Activated naive CD4-positive, alpha-beta T cell treated with anti-CD3 and anti-CD28 coated beads, Interleukin-2, amount 50 U/mL, for 72 hours (primary cell): Measurements from ENCODE around the gene COPE. TPM values are rescaled to one million over a fixed set of nuclear protein-coding genes. Genes with fewer than 3 reads are reported as not detected.

Experiments
- ATAC-seq, 2 donors: fragments of 150-1000 bp; cut with Tn5 transposase; 2 replicates each; pipeline ENCODE4 v1.10.0; 2021; ENCODE audit warnings: mild to moderate bottlenecking in 2 of 2, moderate library complexity in 2 of 2
- DNase-seq, 2 donors: peaks; one replicate each; pipeline ENCODE4 v3.0.0; 2021 to 2022; ENCODE audit warnings: low spot score in 2 of 2
- H3K27ac Mint-ChIP-seq, 2 donors: one replicate each; pipeline ENCODE4 v1.8.0; 2022; ENCODE audit warnings: mild to moderate bottlenecking in 2 of 2, mixed read lengths in 2 of 2
- H3K36me3 Mint-ChIP-seq, 2 donors: one replicate each; pipeline ENCODE4 v1.8.0; 2022; ENCODE audit warnings: mixed read lengths in 2 of 2
- H3K9me3 Mint-ChIP-seq, 2 donors: one replicate each; pipeline ENCODE4 v1.8.0; 2022; ENCODE audit warnings: mixed read lengths in 2 of 2
- total RNA-seq, 2 donors: library from RNA; stranded (reverse); gene quantifications; one replicate each; pipeline ENCODE4 v1.2.3, GENCODE V29; 2022

COPE gene
- total RNA-seq, 2 donors from 2014 or later, result 147 to 190 TPM

DNA sequence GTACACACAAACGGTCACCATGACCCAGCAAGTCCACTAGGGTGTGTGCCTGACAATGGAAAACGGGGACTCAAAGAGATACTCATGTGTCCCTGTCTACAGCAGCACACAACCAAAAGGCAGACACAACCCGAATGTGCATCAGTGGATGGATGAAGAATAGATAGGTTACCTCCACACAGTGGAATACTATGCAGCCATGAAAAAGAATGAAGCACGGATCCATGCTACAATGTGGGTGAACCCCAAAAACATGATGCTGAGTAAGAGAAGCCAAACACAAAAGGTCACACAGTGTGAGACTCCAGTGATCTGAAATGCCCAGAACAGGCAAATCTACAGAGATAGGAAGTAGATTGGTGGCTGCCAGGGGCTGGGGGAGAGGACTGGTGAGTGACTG lies 32.2 kb downstream of the COPE start:
- Mint-ChIP-seq H3K27ac (peak overlapping the region in 1 of 2 donors; percentile 23), H3K36me3 (no peaks in the 10 kb centered on the region), H3K9me3 (no peaks in the 10 kb centered on the region)
- DNase-seq (no peak), ATAC-seq (no peak)

DNA sequence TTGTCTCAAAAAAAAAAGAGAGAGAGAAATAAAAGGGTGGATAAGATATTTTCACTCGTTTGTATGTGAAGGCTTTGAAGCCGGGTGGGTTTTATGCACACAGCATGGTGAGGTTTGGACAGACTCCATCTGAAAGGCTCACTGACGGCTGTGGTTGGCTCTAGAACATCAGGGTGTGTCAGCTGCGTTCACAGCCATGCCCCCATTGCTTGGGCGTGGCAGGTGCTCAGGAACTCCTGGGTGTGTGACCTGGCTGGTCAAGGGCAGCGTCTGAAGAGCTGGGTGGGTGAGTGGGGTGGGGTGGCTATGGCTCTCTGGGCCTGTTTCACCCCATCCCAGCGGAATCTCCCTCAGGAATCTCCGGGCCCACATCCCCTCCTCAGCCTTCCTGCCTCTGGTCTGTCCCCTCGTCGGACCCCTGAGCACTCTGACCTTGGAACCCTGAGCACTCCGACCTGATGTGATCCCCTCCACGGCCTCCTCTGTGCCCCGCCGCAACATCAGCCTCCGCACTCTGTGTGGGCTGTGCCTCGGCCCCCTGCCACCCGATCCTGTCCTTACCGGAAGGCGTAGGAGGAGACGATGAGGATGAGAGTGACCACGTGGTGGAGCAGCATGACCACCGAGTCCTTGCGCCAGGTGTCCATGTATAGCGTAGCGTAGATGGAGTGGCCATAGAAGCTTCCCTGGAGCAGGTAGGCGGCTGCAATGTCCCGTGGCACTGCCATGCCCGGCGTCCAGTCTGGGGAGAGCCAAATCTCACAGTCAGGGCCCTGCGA lies 35.5 kb downstream of the COPE start:
- no peaks in the 10 kb centered on the region for H3K9me3 Mint-ChIP-seq
- H3K36me3 Mint-ChIP-seq, result no peaks in the 10 kb centered on the region
- ATAC-seq (no peak), DNase-seq (no peak)
- no peak overlapping the region for H3K27ac Mint-ChIP-seq

GRCh38 chr19:18881491-18881890 lies 37.7 kb downstream of the COPE start:
- no peaks in the 10 kb centered on the region for H3K9me3 Mint-ChIP-seq
- ATAC-seq (no peak), DNase-seq (no peak)
- H3K27ac Mint-ChIP-seq, result no peak overlapping the region
- no peaks in the 10 kb centered on the region for H3K36me3 Mint-ChIP-seq

GRCh38 chr19:18879579-18880373 lies 39.4 kb downstream of the COPE start:
- Mint-ChIP-seq H3K9me3 (no peaks in the 10 kb centered on the region), H3K36me3 (no peaks in the 10 kb centered on the region), H3K27ac (no peak overlapping the region)
- ATAC-seq (peak; percentile 49 to 61), DNase-seq (no peak)

- H3K9me3 Mint-ChIP-seq, result no peaks in the 10 kb centered on the region
- DNase-seq (no peak), ATAC-seq (peak in 1 of 2 donors; percentile 20)
- H3K27ac Mint-ChIP-seq, result no peak overlapping the region
- H3K36me3 Mint-ChIP-seq, result no peaks in the 10 kb centered on the region
Measured at GRCh38 chr19:18878858-18879578, 40.2 kb downstream of the COPE start.

DNA sequence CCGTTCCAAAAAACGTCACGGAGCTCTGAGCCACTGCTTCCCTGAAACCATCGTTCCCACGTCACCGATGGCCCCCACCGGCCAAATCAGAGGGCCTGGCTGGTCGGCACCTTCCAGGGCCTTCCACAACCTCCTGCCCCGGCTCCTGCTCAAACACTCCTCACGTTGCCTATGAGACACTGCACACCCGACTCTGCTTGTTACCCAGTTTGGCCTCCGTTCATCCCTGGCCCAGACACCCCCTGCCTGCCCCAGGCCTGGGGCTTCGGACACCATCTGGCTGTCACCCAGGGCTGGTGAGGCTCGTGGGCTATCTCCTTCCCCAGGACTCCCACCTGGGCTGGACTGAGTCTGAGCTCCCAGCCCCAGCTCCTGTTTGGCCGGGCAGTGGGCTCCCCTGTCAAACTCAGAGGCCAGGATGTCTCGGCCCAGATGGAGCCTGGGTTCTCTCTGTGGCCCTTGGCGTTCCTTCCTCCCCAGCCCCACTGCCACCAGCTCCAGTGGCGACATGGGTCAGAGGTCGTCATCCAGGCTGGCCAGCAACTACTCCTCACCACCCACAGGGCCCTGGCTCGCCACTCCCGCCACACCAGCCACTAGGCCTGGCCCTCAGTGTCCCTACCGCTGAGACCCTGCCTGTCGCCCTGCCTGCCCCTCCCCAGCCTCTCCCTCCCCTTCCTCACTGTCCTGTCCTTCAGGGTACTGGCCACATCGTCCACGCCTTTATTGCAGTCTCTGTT lies 41.0 kb downstream of the COPE start:
- Mint-ChIP-seq H3K36me3 (no peaks in the 10 kb centered on the region), H3K27ac (no peak overlapping the region), H3K9me3 (no peaks in the 10 kb centered on the region)
- DNase-seq, result no peak
- ATAC-seq, result no peak

DNA sequence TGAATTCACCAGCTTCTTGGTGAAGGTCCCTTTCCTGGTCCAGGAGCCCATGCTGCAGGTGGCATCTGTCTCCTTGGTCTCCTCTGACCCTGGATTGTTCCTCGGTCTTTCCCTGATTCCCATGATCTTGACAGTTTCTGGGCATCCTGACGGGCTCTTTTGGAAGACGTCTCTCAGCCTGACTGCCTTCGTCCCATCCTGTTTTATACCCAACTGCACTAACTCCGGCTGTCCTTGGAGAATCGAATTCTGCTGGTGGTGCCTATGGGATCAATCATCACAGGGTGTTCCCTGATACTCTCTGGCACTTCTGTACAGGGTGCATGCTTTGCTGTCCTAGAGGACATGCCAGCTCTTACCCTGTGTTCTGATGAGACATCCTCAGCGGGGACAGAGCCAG lies 42.3 kb downstream of the COPE start:
- DNase-seq, result no peak
- H3K36me3 Mint-ChIP-seq, result no peaks in the 10 kb centered on the region
- H3K9me3 Mint-ChIP-seq, result no peaks in the 10 kb centered on the region
- ATAC-seq, result no peak
- no peak overlapping the region for H3K27ac Mint-ChIP-seq

- H3K27ac Mint-ChIP-seq, result no peak overlapping the region
- no peaks in the 10 kb centered on the region for H3K36me3 Mint-ChIP-seq
- ATAC-seq, result no peak
- no peak for DNase-seq
- H3K9me3 Mint-ChIP-seq, result no peaks in the 10 kb centered on the region
Measured at GRCh38 chr19:18875726-18876125, 43.5 kb downstream of the COPE start.

- DNase-seq (no peak), ATAC-seq (no peak)
- Mint-ChIP-seq H3K27ac (peak overlapping the region in 1 of 2 donors; percentile 59), H3K9me3 (no peaks in the 10 kb centered on the region), H3K36me3 (peaks cover 0 to 12% of the 10 kb centered on the region in 2 donors)
Measured at GRCh38 chr19:18871543-18871942, 47.6 kb downstream of the COPE start.

DNA sequence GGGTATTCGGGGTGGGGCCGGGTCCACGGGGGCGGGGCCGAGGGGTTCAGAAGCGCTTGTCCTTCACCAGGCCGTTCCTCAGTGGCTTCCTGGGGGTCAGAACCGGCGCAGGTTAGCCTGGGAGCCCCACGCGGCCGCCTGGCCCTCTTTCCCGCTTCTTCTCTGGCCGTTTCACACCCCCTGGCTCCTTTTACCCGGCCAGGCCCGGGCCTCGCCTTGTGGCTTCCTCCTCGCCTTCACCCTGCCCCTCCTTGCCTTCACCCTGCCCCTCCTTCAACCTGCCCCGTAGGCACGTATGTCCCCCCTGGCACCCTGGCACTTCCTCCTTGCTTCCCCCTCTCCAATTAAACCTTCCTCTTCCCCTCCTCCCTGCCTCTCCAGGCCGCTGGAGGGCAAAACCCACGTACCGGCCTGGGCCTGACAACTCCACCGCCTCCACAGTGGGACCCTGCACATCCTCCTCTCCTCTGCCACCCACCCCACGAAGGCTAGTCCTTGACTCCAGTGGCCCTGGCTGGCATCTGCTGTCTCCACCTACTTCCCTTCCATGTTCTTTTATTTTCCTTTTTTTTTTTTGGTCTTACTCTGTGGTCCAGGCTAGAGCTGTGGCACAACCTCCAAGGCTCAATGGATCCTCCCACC lies 48.5 kb downstream of the COPE start:
- Mint-ChIP-seq H3K36me3 (peaks cover 0 to 17% of the 10 kb centered on the region in 2 donors), H3K9me3 (no peaks in the 10 kb centered on the region), H3K27ac (peak overlapping the region in 1 of 2 donors; percentile 5)
- DNase-seq (no peak), ATAC-seq (no peak)

- ATAC-seq (no peak), DNase-seq (no peak)
- H3K36me3 Mint-ChIP-seq, result peaks cover 0 to 18% of the 10 kb centered on the region in 2 donors
- no peak overlapping the region for H3K27ac Mint-ChIP-seq
- no peaks in the 10 kb centered on the region for H3K9me3 Mint-ChIP-seq
Measured at GRCh38 chr19:18869781-18870530, 49.2 kb downstream of the COPE start.

- H3K27ac Mint-ChIP-seq, result no peak overlapping the region
- ATAC-seq, result no peak
- H3K9me3 Mint-ChIP-seq, result no peaks in the 10 kb centered on the region
Measured at GRCh38 chr19:18869023-18869618, 50.1 kb downstream of the COPE start.

GRCh38 chr19:18868380-18869022 lies 50.7 kb downstream of the COPE start:
- DNase-seq (no peak), ATAC-seq (no peak)
- Mint-ChIP-seq H3K9me3 (no peaks in the 10 kb centered on the region), H3K36me3 (peaks cover 5 to 18% of the 10 kb centered on the region in 2 donors), H3K27ac (no peak overlapping the region)

More at GRCh38 chr19:18869023-18869618, 50.1 kb downstream of the COPE start:
- peaks cover 2 to 18% of the 10 kb centered on the region in 2 donors for H3K36me3 Mint-ChIP-seq
- DNase-seq, result no peak

- ATAC-seq, result no peak
- H3K9me3 Mint-ChIP-seq, result no peaks in the 10 kb centered on the region
- DNase-seq, result no peak
- H3K36me3 Mint-ChIP-seq, result peaks cover 5 to 18% of the 10 kb centered on the region in 2 donors
- no peak overlapping the region for H3K27ac Mint-ChIP-seq
Measured at GRCh38 chr19:18867751-18868150, 51.4 kb downstream of the COPE start.

DNA sequence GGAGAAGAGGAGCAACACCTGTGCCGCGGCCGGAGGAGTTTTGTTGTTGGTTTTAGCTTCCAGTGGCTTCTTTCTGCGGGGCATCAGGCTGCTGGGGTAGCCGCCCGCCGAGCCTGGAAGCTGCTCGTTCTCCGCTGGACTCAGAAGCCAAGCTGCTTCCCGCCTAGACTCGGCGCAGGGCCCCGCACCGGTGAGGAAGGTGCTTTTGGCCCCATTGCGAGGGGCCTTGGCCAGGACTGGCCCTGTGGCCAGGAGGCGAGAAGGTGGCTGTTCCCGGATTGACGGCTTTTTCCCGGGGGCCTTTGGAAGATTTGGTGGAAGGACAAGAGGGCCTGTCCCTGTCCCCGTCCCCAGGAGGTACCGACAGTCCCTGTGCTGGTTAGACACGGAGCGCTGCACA lies 52.0 kb downstream of the COPE start:
- ATAC-seq (no peak), DNase-seq (no peak)
- peaks cover 5 to 18% of the 10 kb centered on the region in 2 donors for H3K36me3 Mint-ChIP-seq
- no peaks in the 10 kb centered on the region for H3K9me3 Mint-ChIP-seq
- no peak overlapping the region for H3K27ac Mint-ChIP-seq
